Left lung (tissue), 14 donors: ENCODE results near the gene ZNF92. TPM values are rescaled to one million over a fixed set of nuclear protein-coding genes. Genes with fewer than 3 reads are reported as not detected.
A peak's percentile ranks its signal among the peaks of the same experiment; 100 is the strongest.

Experiments used
- ATAC-seq: fragments of 200-7000 bp; cut with Tn5 transposase; one replicate; pipeline ENCODE4 v1.9.1; 2020; ENCODE audit warnings: moderate library complexity
- DNase-seq, 4 donors: peaks; one replicate each; pipeline ENCODE4 v3.0.0-alpha.2; 2013 to 2020
- H3K27ac ChIP-seq, 2 donors: fragments of 200-600 bp; sonication (generic) in 1 of 2; one replicate each; pipeline versions ENCODE4 v1.5.0 to v1.8.0; 2020 to 2021
- H3K27me3 ChIP-seq, 2 donors: fragments of 200-600 bp; sonication (generic) in 1 of 2; one replicate each; pipeline versions ENCODE4 v1.5.0 to v1.8.0; 2020 to 2021
- H3K36me3 ChIP-seq, 2 donors: fragments of 200-600 bp; sonication (generic) in 1 of 2; one replicate each; pipeline versions ENCODE4 v1.5.0 to v1.8.0; 2020 to 2021
- H3K4me1 ChIP-seq, 2 donors: fragments of 200-600 bp; one replicate each; pipeline ENCODE4 v1.8.0; 2021
- H3K4me3 ChIP-seq, 2 donors: fragments of 200-600 bp; sonication (generic) in 1 of 2; one replicate each; pipeline versions ENCODE4 v1.5.0 to v1.8.0; 2020 to 2021; ENCODE audit warnings: mild to moderate bottlenecking in 1 of 2
- H3K9me3 ChIP-seq, 2 donors: fragments of 200-600 bp; sonication (generic) in 1 of 2; one replicate each; pipeline versions ENCODE4 v1.5.0 to v1.8.0; 2020 to 2021
- intact Hi-C, 2 donors: fragments of 100-400 bp; cut with DNase I; formaldehyde crosslinking; loops; one replicate each; pipeline versions ENCODE4 v1.11.2 to v1.14.2; 2022
- long read RNA-seq, 12 donors: library from polyadenylated mRNA in 2 of 12; unstranded in 2 of 12; transcript quantifications; one replicate each; pipeline ENCODE4 v2.0.0 and lab custom pipeline, GENCODE V29; 2019 to 2026
- polyA plus RNA-seq, 6 donors: library from polyadenylated mRNA; unstranded; fragments of 120-200 nt; gene quantifications; one replicate each; pipeline ENCODE4 v1.2.1, GENCODE V29; 2013; ENCODE audit not compliant: insufficient read length in 6 of 6
- total RNA-seq, 2 donors: library from RNA; stranded (reverse); fragmentation: NEBNext Ultra II Directional; extraction: Animal tissue kit (Norgen Biotek cat#: 25700); gene quantifications; one replicate each; pipeline ENCODE4 v1.2.1, GENCODE V29; 2021
- TF ChIP-seq, protein P1 (sequence below), 2 donors: fragments of 200-600 bp; sonication (generic) in 1 of 2; IDR thresholded peaks; one replicate each; pipeline versions ENCODE4 v1.5.0 to v1.8.0; 2021; ENCODE audit warnings: antibody characterized with exemption in 2 of 2
- donor health status: DM: no; HTN: yes; CAD: no.
- donor health status: DM: no; HTN: no; CAD: no.

The ZNF92 gene
- total RNA-seq (1 to 10 TPM; 6.5 to 7.9 TPM), polyA plus RNA-seq (10 to 100 TPM; 14.8 to 19.8 (median 16.3) TPM)
- long read RNA-seq, donor 1, transcript ZNF92-201 (4 exons, 3,210 nt), result major isoform, 14 of 15 reads
- long read RNA-seq, donor 1, partial matches to known transcripts, result 0 of 15 reads
- long read RNA-seq, donor 1, other reads (novel, unspliced or antisense), result 0 of 15 reads
- long read RNA-seq, donor 2, transcript ZNF92-201 (4 exons, 3,210 nt), result major isoform, 6 of 9 reads
- long read RNA-seq, donor 2, partial matches to known transcripts, result 0 of 9 reads
- long read RNA-seq, donor 2, other reads (novel, unspliced or antisense), result 0 of 9 reads
- long read RNA-seq, donor 3, transcript ZNF92-201 (4 exons, 3,210 nt), result major isoform, 5 of 5 reads
- long read RNA-seq, donor 3, partial matches to known transcripts, result 0 of 5 reads
- long read RNA-seq, donor 3, other reads (novel, unspliced or antisense), result 0 of 5 reads
- long read RNA-seq, donor 4, result 0 reads
- long read RNA-seq, donor 5, transcript ZNF92-201 (4 exons, 3,210 nt), result major isoform, 8 of 9 reads
- long read RNA-seq, donor 5, partial matches to known transcripts, result 0 of 9 reads
- long read RNA-seq, donor 5, other reads (novel, unspliced or antisense), result 0 of 9 reads
- long read RNA-seq, donor 6, transcript ZNF92-201 (4 exons, 3,210 nt), result major isoform, 6 of 10 reads
- long read RNA-seq, donor 6, partial matches to known transcripts, result 0 of 10 reads
- long read RNA-seq, donor 6, other reads (novel, unspliced or antisense), result 0 of 10 reads
- long read RNA-seq, donor 7, partial matches to known transcripts, result 0 of 1 reads
- long read RNA-seq, donor 7, other reads (novel, unspliced or antisense), result 0 of 1 reads
- long read RNA-seq, donor 8, transcript ZNF92-201 (4 exons, 3,210 nt), result major isoform, 6 of 11 reads
- long read RNA-seq, donor 8, partial matches to known transcripts, result 0 of 11 reads
- long read RNA-seq, donor 8, other reads (novel, unspliced or antisense), result 0 of 11 reads
- long read RNA-seq, donor 9, result 0 reads
- long read RNA-seq, donor 10, result 0 reads
- long read RNA-seq, donor 11, transcript ZNF92-201 (4 exons, 3,210 nt), result major isoform, 15 of 42 reads
- long read RNA-seq, donor 11, partial matches to known transcripts, result 24 of 42 reads
- long read RNA-seq, donor 11, other reads (novel, unspliced or antisense), result 0 of 42 reads
- long read RNA-seq, donor 12, partial matches to known transcripts, result 0 of 4 reads
- long read RNA-seq, donor 12, other reads (novel, unspliced or antisense), result 0 of 4 reads

DNA sequence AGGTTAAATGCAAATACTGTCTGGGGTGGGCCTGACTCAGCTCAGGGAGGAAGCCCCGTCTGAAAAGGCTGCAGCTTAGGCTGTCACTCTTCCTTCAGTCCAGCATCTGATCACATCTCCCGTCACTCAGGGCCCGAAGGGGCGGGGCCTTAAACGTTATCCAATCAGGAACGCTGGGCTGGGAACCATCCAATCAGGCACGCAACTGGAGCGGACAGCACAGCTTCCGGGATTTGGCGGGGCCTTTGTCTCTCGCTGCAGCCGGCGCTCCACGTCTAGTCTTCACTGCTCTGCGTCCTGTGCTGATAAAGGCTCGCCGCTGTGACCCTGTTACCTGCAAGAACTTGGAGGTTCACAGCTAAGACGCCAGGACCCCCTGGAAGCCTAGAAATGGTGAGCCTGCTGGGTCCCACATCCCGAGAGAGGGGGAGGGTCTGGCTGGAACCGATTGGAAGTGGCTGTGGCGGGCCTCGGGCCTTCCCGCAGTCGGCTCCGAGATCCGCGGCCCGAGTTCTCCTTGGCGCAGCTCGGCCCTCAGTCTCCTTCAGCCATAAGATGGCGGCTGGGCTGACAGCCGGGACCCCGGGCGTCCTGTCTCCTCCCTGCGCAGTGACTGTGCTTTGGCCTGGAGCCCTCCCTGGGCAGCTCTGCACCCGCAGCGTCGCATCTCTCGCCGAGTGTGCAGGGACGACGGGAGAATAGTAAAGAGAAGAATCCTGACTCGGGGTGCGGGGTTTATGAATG lies at the start of gene ZNF92:
TSS of gene ZNF92 (plus strand) at position 248 of the 744 bp plus-strand sequence. CDS start at position 391, 143 bp downstream.
- intact Hi-C loops, result no loop called here
- no peaks in the 10 kb centered on the region for H3K27me3 ChIP-seq
- H3K9me3 ChIP-seq, result no peaks in the 10 kb centered on the region
- TF ChIP-seq, protein P1, sequence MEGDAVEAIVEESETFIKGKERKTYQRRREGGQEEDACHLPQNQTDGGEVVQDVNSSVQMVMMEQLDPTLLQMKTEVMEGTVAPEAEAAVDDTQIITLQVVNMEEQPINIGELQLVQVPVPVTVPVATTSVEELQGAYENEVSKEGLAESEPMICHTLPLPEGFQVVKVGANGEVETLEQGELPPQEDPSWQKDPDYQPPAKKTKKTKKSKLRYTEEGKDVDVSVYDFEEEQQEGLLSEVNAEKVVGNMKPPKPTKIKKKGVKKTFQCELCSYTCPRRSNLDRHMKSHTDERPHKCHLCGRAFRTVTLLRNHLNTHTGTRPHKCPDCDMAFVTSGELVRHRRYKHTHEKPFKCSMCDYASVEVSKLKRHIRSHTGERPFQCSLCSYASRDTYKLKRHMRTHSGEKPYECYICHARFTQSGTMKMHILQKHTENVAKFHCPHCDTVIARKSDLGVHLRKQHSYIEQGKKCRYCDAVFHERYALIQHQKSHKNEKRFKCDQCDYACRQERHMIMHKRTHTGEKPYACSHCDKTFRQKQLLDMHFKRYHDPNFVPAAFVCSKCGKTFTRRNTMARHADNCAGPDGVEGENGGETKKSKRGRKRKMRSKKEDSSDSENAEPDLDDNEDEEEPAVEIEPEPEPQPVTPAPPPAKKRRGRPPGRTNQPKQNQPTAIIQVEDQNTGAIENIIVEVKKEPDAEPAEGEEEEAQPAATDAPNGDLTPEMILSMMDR (IDR thresholded peaks at IDR 0.05), result no peak
- peak within 1 kb of the TSS; percentile 80 to 85 for H3K4me3 ChIP-seq
- DNase-seq, result peak; percentile 90 to 96 (median 94)
- H3K27ac ChIP-seq, result peak within 1 kb of the TSS; percentile 88
- H3K4me1 ChIP-seq, result peaks cover 4 to 29% of the 10 kb centered on the region in 2 donors
- ATAC-seq, result peak; percentile 100
- peaks cover 0 to 13% of the 10 kb centered on the region in 2 donors for H3K36me3 ChIP-seq

DNA sequence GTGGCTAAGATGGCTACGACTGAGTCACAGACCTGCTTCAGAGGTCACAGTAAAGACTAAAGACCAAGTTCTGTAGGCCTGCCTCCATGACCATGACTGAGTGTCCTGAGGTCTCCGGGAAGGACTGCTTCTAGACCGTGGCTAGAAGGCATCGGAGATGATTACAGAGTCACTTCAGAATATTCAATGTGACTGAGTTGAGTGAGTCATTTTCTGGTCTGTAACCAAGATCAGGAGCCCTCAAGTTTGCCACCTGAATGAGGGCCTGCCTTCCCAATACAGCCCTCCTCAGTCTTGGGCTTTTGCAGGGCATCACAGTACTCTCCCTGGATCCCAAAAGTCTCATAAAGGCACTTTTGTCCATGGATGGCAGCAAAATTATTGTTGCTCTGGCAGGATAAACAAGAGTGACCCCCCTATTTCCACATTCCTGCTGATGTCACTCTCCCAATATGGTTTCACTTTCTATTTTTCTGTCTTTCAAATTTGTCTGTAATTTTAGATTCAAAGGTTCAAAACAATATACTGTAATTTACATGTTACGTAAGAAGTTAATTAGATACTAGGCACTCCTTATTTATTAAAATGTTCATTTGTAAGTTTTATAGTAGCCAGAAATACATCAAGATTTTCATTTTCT lies 47.7 kb upstream of the ZNF92 start:
- TF ChIP-seq, protein P1 (IDR thresholded peaks at IDR 0.05), result no peak
- intact Hi-C loops, result no loop called here
- H3K4me3 ChIP-seq, result no peak overlapping the region
- no peaks in the 10 kb centered on the region for H3K4me1 ChIP-seq
- no peak overlapping the region for H3K27ac ChIP-seq
- H3K36me3 ChIP-seq, result no peaks in the 10 kb centered on the region
- H3K9me3 ChIP-seq, result no peaks in the 10 kb centered on the region
- DNase-seq (no peak), ATAC-seq (no peak)
- no peaks in the 10 kb centered on the region for H3K27me3 ChIP-seq

DNA sequence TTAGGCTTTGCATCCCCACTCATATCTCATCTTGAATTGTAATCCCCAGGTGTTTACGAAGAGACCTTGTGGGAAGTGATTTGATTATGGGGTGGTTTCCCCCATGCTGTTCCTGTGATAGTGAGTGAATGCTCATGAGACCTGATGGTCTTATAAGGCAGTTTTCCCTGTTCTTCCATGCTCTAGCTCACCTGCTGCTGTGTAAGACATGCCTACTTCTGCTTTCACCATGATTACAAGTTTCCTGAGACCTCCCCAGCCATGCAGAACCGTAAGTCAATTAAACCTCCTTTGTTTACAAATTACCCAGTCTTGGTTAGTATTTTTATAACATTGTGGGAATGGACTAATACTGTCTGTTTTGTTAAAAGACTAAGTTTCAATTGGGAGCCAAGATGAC lies 35.3 kb upstream of the ZNF92 start:
- intact Hi-C loops, result no loop called here
- TF ChIP-seq, protein P1 (IDR thresholded peaks at IDR 0.05), result no peak
- H3K9me3 ChIP-seq, result no peaks in the 10 kb centered on the region
- H3K36me3 ChIP-seq, result no peaks in the 10 kb centered on the region
- no peak overlapping the region for H3K27ac ChIP-seq
- H3K4me3 ChIP-seq, result no peak overlapping the region
- no peak for ATAC-seq
- H3K4me1 ChIP-seq, result no peaks in the 10 kb centered on the region
- H3K27me3 ChIP-seq, result no peaks in the 10 kb centered on the region
- no peak for DNase-seq

DNA sequence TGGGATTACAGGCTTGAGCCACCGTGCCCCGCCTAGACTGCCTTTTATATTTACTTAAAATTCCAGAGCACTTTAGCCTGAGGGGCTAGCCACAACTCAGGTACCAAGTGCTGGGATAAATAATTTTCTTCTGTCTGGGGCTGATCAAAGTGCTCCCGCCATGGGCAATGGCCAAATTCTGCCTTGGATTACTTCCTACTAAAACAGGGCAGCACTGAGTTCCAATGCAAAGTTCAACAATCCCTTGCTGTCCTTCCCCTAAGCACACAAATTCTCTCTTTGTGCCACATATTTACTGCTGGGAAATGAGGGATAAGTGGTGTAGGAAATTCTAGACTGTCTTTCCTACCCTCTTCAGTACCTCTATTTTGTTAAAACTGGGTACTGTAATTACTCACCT lies 34.4 kb upstream of the ZNF92 start:
- intact Hi-C loops, result no loop called here
- DNase-seq (no peak), ATAC-seq (no peak)
- TF ChIP-seq, protein P1 (IDR thresholded peaks at IDR 0.05), result no peak
- no peaks in the 10 kb centered on the region for H3K9me3 ChIP-seq
- no peaks in the 10 kb centered on the region for H3K4me1 ChIP-seq
- no peaks in the 10 kb centered on the region for H3K36me3 ChIP-seq
- H3K27me3 ChIP-seq, result no peaks in the 10 kb centered on the region
- no peak overlapping the region for H3K27ac ChIP-seq
- no peak overlapping the region for H3K4me3 ChIP-seq
